HL-60 (cell line): ENCODE measurements around the gene CCNY.

Experiments used
- POLR2AphosphoS5 ChIP-seq: IDR thresholded peaks from 2 replicates; pipeline ENCODE4 v1.6.1; 2012; ENCODE audit warnings: low read depth
- SPI1 ChIP-seq: IDR thresholded peaks from 2 replicates; pipeline ENCODE4 v1.6.1; 2012; ENCODE audit warnings: low read depth, mild to moderate bottlenecking, borderline replicate concordance
- TF ChIP-seq, protein P1 (sequence below): IDR thresholded peaks from 2 replicates; pipeline ENCODE4 v1.6.1; 2012; ENCODE audit warnings: low read depth; ENCODE audit not compliant: insufficient replicate concordance
- TF ChIP-seq, protein P2 (sequence below): IDR thresholded peaks from one replicate; pipeline ENCODE4 v1.5.1; 2011; ENCODE audit warnings: low read length, control low read depth, inconsistent platforms; ENCODE audit not compliant: insufficient read depth

- TF ChIP-seq POLR2AphosphoS5 (no peak), SPI1 (no peak)
- TF ChIP-seq, protein P1, sequence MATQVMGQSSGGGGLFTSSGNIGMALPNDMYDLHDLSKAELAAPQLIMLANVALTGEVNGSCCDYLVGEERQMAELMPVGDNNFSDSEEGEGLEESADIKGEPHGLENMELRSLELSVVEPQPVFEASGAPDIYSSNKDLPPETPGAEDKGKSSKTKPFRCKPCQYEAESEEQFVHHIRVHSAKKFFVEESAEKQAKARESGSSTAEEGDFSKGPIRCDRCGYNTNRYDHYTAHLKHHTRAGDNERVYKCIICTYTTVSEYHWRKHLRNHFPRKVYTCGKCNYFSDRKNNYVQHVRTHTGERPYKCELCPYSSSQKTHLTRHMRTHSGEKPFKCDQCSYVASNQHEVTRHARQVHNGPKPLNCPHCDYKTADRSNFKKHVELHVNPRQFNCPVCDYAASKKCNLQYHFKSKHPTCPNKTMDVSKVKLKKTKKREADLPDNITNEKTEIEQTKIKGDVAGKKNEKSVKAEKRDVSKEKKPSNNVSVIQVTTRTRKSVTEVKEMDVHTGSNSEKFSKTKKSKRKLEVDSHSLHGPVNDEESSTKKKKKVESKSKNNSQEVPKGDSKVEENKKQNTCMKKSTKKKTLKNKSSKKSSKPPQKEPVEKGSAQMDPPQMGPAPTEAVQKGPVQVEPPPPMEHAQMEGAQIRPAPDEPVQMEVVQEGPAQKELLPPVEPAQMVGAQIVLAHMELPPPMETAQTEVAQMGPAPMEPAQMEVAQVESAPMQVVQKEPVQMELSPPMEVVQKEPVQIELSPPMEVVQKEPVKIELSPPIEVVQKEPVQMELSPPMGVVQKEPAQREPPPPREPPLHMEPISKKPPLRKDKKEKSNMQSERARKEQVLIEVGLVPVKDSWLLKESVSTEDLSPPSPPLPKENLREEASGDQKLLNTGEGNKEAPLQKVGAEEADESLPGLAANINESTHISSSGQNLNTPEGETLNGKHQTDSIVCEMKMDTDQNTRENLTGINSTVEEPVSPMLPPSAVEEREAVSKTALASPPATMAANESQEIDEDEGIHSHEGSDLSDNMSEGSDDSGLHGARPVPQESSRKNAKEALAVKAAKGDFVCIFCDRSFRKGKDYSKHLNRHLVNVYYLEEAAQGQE: no peak
- TF ChIP-seq, protein P2, sequence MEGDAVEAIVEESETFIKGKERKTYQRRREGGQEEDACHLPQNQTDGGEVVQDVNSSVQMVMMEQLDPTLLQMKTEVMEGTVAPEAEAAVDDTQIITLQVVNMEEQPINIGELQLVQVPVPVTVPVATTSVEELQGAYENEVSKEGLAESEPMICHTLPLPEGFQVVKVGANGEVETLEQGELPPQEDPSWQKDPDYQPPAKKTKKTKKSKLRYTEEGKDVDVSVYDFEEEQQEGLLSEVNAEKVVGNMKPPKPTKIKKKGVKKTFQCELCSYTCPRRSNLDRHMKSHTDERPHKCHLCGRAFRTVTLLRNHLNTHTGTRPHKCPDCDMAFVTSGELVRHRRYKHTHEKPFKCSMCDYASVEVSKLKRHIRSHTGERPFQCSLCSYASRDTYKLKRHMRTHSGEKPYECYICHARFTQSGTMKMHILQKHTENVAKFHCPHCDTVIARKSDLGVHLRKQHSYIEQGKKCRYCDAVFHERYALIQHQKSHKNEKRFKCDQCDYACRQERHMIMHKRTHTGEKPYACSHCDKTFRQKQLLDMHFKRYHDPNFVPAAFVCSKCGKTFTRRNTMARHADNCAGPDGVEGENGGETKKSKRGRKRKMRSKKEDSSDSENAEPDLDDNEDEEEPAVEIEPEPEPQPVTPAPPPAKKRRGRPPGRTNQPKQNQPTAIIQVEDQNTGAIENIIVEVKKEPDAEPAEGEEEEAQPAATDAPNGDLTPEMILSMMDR: no peak
Measured at GRCh38 chr10:35324196-35324595, 12.1 kb upstream of the CCNY start.
